Naive thymus-derived CD8-positive, alpha-beta T cell (primary cell): ENCODE measurements around the gene ENDOD1. TPM values are rescaled to one million over a fixed set of nuclear protein-coding genes. Genes with fewer than 3 reads are reported as not detected.

Source experiments
- ATAC-seq, 2 donors: fragments of 150-1000 bp; cut with Tn5 transposase in 1 of 2; sonication (Bioruptor Pico), chemical (Tn5 transposase) in 1 of 2; 1 replicate in 1 of 2; 2 replicates in 1 of 2; pipeline ENCODE4 v1.10.0; 2021; ENCODE audit warnings: mild to moderate bottlenecking in 2 of 2, moderate library complexity in 2 of 2
- POLR2A ChIA-PET: fragments of 350-600 bp; sonication (Branson Sonifier 250); formaldehyde crosslinking; loops from one replicate; lab custom pipeline; 2021; ENCODE audit warnings: antibody characterized with exemption; lab: Charles Lee
- DNase-seq, 10 donors: peaks; one replicate each; pipeline versions ENCODE4 v3.0.0 to v3.0.0-alpha.2; 2020 to 2022
- H3K27ac Mint-ChIP-seq, 10 donors: one replicate each; pipeline ENCODE4 v1.8.0; 2020 to 2022; ENCODE audit warnings: mild to moderate bottlenecking in 10 of 10, mixed read lengths in 10 of 10, moderate library complexity in 4 of 10, inconsistent platforms in 1 of 10
- H3K27me3 Mint-ChIP-seq, 5 donors: one replicate each; pipeline ENCODE4 v1.8.0; 2021 to 2022; ENCODE audit warnings: mixed read lengths in 5 of 5
- H3K36me3 Mint-ChIP-seq, 3 donors: one replicate each; pipeline ENCODE4 v1.8.0; 2020 to 2022; ENCODE audit warnings: mixed read lengths in 3 of 3, mild to moderate bottlenecking in 2 of 3, inconsistent platforms in 1 of 3
- H3K4me1 Mint-ChIP-seq, 4 donors: one replicate each; pipeline ENCODE4 v1.8.0; 2021 to 2022; ENCODE audit warnings: mixed read lengths in 4 of 4
- H3K4me3 Mint-ChIP-seq, 10 donors: one replicate each; pipeline ENCODE4 v1.8.0; 2020 to 2022; ENCODE audit warnings: mild to moderate bottlenecking in 10 of 10, mixed read lengths in 10 of 10, moderate library complexity in 6 of 10, inconsistent platforms in 1 of 10
- H3K9me3 Mint-ChIP-seq, 9 donors: one replicate each; pipeline ENCODE4 v1.8.0; 2020 to 2022; ENCODE audit warnings: mixed read lengths in 9 of 9, mild to moderate bottlenecking in 3 of 9, inconsistent platforms in 1 of 9, moderate library complexity in 1 of 9
- polyA plus RNA-seq, 3 donors: library from polyadenylated mRNA; unstranded; fragments of 300-500 nt; fragmentation: Illumina TruSeq; gene quantifications; one replicate each; pipeline ENCODE4 v1.2.3, GENCODE V29; 2021
- total RNA-seq, 8 experiments: library from RNA in 2 of 8; stranded (reverse) in 2 of 8; gene quantifications; one replicate each; pipeline ENCODE4 v1.2.3 and lab custom pipeline; 2021 to 2026

ENDOD1 gene
- total and polyA plus RNA-seq, 5 experiments from 2014 or later = 3.9 to 10.2 (median 10.1) TPM

GRCh38 chr11:95081010-95081409, 8.6 kb upstream of the ENDOD1 start:
- Mint-ChIP-seq H3K27me3 (peaks cover 0 to 14% (median 2%) of the 10 kb centered on the region in 5 donors), H3K4me1 (peaks cover 0 to 7% (median 2%) of the 10 kb centered on the region in 4 donors), H3K27ac (no peak overlapping the region), H3K9me3 (no peaks in the 10 kb centered on the region), H3K4me3 (no peak overlapping the region), H3K36me3 (no peaks in the 10 kb centered on the region)
- DNase-seq = no peak
- no peak for ATAC-seq
- POLR2A ChIA-PET = interaction anchor here (1.0 to 1.6 kb wide), 4 partner anchors 8 to 709 kb away, joined by 3 to 7 read pairs (median 4); partner anchors contain the start of genes CEP57 and SRSF8

DNA sequence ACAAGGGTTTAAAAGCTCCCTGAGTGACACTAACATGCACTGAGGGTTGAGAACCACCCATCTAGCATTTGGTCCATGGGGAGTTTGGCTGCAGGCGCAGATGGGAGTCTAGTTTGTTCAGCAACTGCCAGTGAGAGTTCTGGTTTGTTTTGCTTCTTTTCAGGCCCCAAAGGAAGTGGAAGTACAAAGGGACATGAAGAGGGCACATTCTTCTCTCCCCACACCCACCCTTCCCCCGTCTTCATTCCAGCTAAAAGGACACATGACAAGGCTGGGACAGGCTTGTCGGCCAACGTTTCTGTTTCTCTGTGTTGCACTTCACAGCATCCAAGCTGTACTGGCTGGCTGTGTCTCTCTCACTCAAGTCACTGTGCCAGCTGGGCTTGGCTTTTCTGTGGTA, 8.2 kb upstream of the ENDOD1 start:
- ATAC-seq = no peak
- no peak overlapping the region for H3K27ac Mint-ChIP-seq
- H3K36me3 Mint-ChIP-seq = no peaks in the 10 kb centered on the region
- no peaks in the 10 kb centered on the region for H3K9me3 Mint-ChIP-seq
- peaks cover 0 to 14% (median 2%) of the 10 kb centered on the region in 5 donors for H3K27me3 Mint-ChIP-seq
- no peak for DNase-seq
- peaks cover 0 to 6% (median 2%) of the 10 kb centered on the region in 4 donors for H3K4me1 Mint-ChIP-seq
- no peak overlapping the region for H3K4me3 Mint-ChIP-seq
- POLR2A ChIA-PET = interaction anchor here (1.0 to 1.4 kb wide), 2 partner anchors 11 to 15 kb away, joined by 3 to 4 read pairs; partner anchors contain the start of gene SRSF8

DNA sequence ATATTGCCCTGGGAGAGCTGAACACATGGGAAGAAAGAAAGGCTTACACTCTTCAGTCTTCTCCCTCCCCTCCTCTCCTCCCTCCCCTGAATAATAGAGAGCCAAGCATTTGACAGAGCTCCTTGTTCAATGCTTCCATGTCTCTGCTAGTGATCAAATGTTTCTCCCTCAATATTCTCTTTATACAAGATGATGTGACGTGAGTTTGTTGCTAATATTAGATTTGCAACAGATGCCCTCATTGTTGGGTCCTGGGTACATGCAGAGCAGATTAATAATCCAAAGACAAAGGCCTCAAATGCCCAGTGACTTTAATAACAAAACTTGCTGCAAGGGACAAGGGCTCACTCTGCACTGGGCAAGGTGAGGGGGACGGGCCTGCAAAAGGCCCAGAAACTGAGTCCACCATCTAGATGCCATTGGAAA, 7.1 kb upstream of the ENDOD1 start:
- Mint-ChIP-seq H3K27me3 (peaks cover 0 to 14% (median 2%) of the 10 kb centered on the region in 5 donors), H3K4me3 (no peak overlapping the region), H3K36me3 (no peaks in the 10 kb centered on the region), H3K4me1 (peaks cover 0 to 3% (median 1%) of the 10 kb centered on the region in 4 donors), H3K27ac (no peak overlapping the region), H3K9me3 (no peaks in the 10 kb centered on the region)
- ATAC-seq (no peak), DNase-seq (no peak)
- POLR2A ChIA-PET = no interaction called here

GRCh38 chr11:95084509-95084908, 5.1 kb upstream of the ENDOD1 start:
- ATAC-seq (no peak), DNase-seq (no peak)
- H3K4me1 Mint-ChIP-seq = peaks cover 10 to 16% (median 14%) of the 10 kb centered on the region in 4 donors
- H3K4me3 Mint-ChIP-seq = no peak overlapping the region
- no peaks in the 10 kb centered on the region for H3K36me3 Mint-ChIP-seq
- no peaks in the 10 kb centered on the region for H3K9me3 Mint-ChIP-seq
- H3K27me3 Mint-ChIP-seq = peaks cover 0 to 14% (median 2%) of the 10 kb centered on the region in 5 donors
- POLR2A ChIA-PET = interaction anchor here (0.6 to 2.6 kb wide), 3 partner anchors 10 to 1308 kb away, joined by 3 to 13 read pairs (median 4); partner anchors contain the start of gene SRSF8
- no peak overlapping the region for H3K27ac Mint-ChIP-seq

DNA sequence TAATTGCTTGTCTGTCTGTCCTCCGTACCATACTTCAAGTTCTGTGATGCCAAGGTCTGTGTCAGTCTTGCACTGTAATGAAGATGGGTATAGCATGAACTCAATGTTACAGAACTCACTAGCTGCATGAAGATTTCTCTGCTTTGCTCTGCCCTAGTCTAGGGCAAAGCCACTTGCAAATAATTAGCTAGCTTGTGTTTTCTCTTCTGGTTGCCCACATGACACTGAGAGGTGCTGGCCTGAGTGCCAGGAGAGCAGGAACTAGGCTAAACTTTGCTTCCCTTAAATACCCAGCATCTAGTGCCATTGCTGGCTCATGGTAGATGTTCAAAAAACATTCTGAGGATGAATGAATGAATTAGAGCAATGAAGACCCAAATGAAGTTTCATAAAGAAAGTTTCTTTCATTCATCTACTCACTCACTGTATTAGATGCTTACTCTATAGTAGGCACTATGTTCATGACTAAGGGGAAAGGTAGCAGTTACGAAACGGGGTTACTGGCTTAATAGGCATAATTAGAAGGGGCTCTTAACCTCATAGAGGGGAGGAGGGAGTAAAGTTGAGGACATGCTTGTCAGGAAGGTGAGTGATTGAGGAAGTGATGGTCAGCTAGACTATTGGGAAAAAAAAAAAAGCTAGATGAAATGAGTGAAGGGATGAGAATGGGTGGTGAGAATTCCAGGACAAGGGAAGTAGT, 4.4 kb upstream of the ENDOD1 start:
- DNase-seq (no peak), ATAC-seq (no peak)
- POLR2A ChIA-PET = interaction anchor here (0.6 to 2.6 kb wide), 4 partner anchors 11 to 1307 kb away, joined by 3 to 13 read pairs (median 4); partner anchors contain the start of gene SRSF8
- Mint-ChIP-seq H3K27ac (no peak overlapping the region), H3K4me3 (no peak overlapping the region), H3K36me3 (no peaks in the 10 kb centered on the region), H3K27me3 (peaks cover 0 to 14% (median 0%) of the 10 kb centered on the region in 5 donors), H3K9me3 (no peaks in the 10 kb centered on the region), H3K4me1 (peaks cover 10 to 18% (median 15%) of the 10 kb centered on the region in 4 donors)

GRCh38 chr11:95086151-95086550, 3.5 kb upstream of the ENDOD1 start:
- no peak overlapping the region for H3K4me3 Mint-ChIP-seq
- POLR2A ChIA-PET = interaction anchor here (2.6 kb wide), 1 partner anchor 19 kb away, joined by 13 read pairs; the partner anchor contains the start of gene SRSF8

GRCh38 chr11:95086836-95087570, 2.6 kb upstream of the ENDOD1 start:
- no peaks in the 10 kb centered on the region for H3K9me3 Mint-ChIP-seq
- ATAC-seq (no peak), DNase-seq (no peak)
- H3K27ac Mint-ChIP-seq = peak overlapping the region in 5 of 10 donors; percentile 24 to 61 (median 53)
- H3K4me1 Mint-ChIP-seq = peaks cover 19 to 33% (median 31%) of the 10 kb centered on the region in 4 donors
- no peaks in the 10 kb centered on the region for H3K36me3 Mint-ChIP-seq
- H3K27me3 Mint-ChIP-seq = peaks cover 0 to 10% (median 0%) of the 10 kb centered on the region in 5 donors
- H3K4me3 Mint-ChIP-seq = no peak overlapping the region
- POLR2A ChIA-PET = interaction anchor here (1.0 to 5.1 kb wide), 2 partner anchors 18 to 114 kb away, joined by 3 to 180 read pairs; partner anchors contain the start of genes CWC15, KDM4D and SRSF8

More at GRCh38 chr11:95086151-95086550, 3.5 kb upstream of the ENDOD1 start:
- Mint-ChIP-seq H3K27ac (peak overlapping the region in 3 of 10 donors; percentile 16 to 84 (median 53)), H3K9me3 (no peaks in the 10 kb centered on the region), H3K36me3 (no peaks in the 10 kb centered on the region), H3K4me1 (peaks cover 13 to 27% (median 24%) of the 10 kb centered on the region in 4 donors), H3K27me3 (peaks cover 0 to 14% (median 0%) of the 10 kb centered on the region in 5 donors)
- DNase-seq (no peak), ATAC-seq (no peak)

GRCh38 chr11:95088946-95089619, 563 bp upstream of the ENDOD1 start:
- POLR2A ChIA-PET = interaction anchor here (0.6 to 5.1 kb wide), 20 partner anchors 9 to 1126 kb away, joined by 3 to 180 read pairs (median 7); partner anchors contain the start of genes ANKRD49, CEP57, CWC15 and FAM76B
- Mint-ChIP-seq H3K9me3 (no peaks in the 10 kb centered on the region), H3K36me3 (peaks cover 0 to under 1% (median 0%) of the 10 kb centered on the region in 3 donors), H3K27me3 (peaks cover 0 to 1% (median 0%) of the 10 kb centered on the region in 5 donors), H3K4me1 (peaks cover 28 to 50% (median 45%) of the 10 kb centered on the region in 4 donors), H3K27ac (peak overlapping the region; percentile 95 to 99 (median 98)), H3K4me3 (peak overlapping the region; percentile 78 to 97 (median 90))
- ATAC-seq (peak; percentile 66 to 71), DNase-seq (peak in 2 of 10 donors; percentile 12 to 84)

DNA sequence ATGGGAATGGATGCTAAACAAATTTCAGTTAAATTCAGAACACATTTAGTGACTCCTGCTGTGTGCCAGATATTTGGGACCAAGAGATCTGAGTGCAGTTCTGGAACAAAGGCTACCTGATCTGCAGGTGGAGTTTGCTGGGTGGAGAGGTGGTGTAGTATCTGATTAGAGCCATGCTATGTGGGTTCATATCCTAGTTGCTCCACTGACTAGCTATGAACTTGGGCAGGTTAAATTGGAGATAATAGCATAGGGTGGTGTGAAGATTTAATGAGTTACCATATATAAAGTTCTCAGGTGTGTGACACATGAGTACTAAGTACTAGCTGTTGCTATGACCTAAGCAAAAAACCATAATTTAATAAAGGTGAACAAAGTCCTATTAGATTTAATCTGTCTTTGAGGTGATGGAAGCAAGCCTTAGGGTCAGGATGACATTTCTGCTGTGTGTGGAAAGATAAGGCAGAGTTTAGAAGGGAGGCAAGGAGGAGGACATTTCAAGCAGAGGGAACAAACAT, 2.1 kb downstream of the ENDOD1 start:
- Mint-ChIP-seq H3K9me3 (no peaks in the 10 kb centered on the region), H3K4me1 (peaks cover 28 to 70% (median 46%) of the 10 kb centered on the region in 4 donors), H3K27me3 (no peaks in the 10 kb centered on the region), H3K36me3 (peaks cover 0 to 5% (median 0%) of the 10 kb centered on the region in 3 donors), H3K27ac (peak overlapping the region in 2 of 10 donors; percentile 82 to 92), H3K4me3 (peak overlapping the region in 9 of 10 donors; percentile 19 to 93 (median 90))
- DNase-seq (no peak), ATAC-seq (no peak)
- POLR2A ChIA-PET = interaction anchor here (1.3 to 5.1 kb wide), 2 partner anchors 23 to 699 kb away, joined by 3 to 180 read pairs; partner anchors contain the start of genes CEP57 and SRSF8

- Mint-ChIP-seq H3K27me3 (no peaks in the 10 kb centered on the region), H3K36me3 (peaks cover 0 to 10% (median 0%) of the 10 kb centered on the region in 3 donors), H3K4me1 (peaks cover 35 to 78% (median 53%) of the 10 kb centered on the region in 4 donors), H3K27ac (peak overlapping the region in 4 of 10 donors; percentile 7 to 62 (median 28)), H3K9me3 (no peaks in the 10 kb centered on the region), H3K4me3 (peak overlapping the region in 1 of 10 donors; percentile 37)
- DNase-seq (peak in 3 of 10 donors; percentile 5 to 15 (median 14)), ATAC-seq (no peak)
- POLR2A ChIA-PET = no interaction called here
Observed at GRCh38 chr11:95092549-95093324, 3.1 kb downstream of the ENDOD1 start.

GRCh38 chr11:95093548-95093947, 3.9 kb downstream of the ENDOD1 start:
- H3K4me1 Mint-ChIP-seq = peaks cover 35 to 80% (median 52%) of the 10 kb centered on the region in 4 donors

More at GRCh38 chr11:95093548-95093947, 3.9 kb downstream of the ENDOD1 start:
- DNase-seq = no peak
- Mint-ChIP-seq H3K27ac (peak overlapping the region in 1 of 10 donors; percentile 20), H3K9me3 (no peaks in the 10 kb centered on the region), H3K36me3 (peaks cover 0 to 10% (median 0%) of the 10 kb centered on the region in 3 donors), H3K27me3 (no peaks in the 10 kb centered on the region), H3K4me3 (peak overlapping the region in 2 of 10 donors; percentile 17 to 37)
- POLR2A ChIA-PET = no interaction called here
- ATAC-seq = no peak
